Measurements from ENCODE around the gene USP5.

The USP5 gene

GRCh38 chr12:6830999-6831398 lies 21.0 kb upstream of the USP5 start:
- TF ChIP-seq, protein P1, sequence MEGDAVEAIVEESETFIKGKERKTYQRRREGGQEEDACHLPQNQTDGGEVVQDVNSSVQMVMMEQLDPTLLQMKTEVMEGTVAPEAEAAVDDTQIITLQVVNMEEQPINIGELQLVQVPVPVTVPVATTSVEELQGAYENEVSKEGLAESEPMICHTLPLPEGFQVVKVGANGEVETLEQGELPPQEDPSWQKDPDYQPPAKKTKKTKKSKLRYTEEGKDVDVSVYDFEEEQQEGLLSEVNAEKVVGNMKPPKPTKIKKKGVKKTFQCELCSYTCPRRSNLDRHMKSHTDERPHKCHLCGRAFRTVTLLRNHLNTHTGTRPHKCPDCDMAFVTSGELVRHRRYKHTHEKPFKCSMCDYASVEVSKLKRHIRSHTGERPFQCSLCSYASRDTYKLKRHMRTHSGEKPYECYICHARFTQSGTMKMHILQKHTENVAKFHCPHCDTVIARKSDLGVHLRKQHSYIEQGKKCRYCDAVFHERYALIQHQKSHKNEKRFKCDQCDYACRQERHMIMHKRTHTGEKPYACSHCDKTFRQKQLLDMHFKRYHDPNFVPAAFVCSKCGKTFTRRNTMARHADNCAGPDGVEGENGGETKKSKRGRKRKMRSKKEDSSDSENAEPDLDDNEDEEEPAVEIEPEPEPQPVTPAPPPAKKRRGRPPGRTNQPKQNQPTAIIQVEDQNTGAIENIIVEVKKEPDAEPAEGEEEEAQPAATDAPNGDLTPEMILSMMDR (conservative IDR thresholded peaks at IDR 0.05; ENCODE audit: low read length), result no peak
- no peak overlapping the region for H3K4me3 ChIP-seq (ENCODE audit: low read length)
- DNase-seq (ENCODE audit: low read depth), result no peak

- no peak overlapping the region for H3K4me3 ChIP-seq (ENCODE audit: low read length)
- TF ChIP-seq, protein P1 (conservative IDR thresholded peaks at IDR 0.05; ENCODE audit: low read length), result no peak
- DNase-seq (ENCODE audit: low read depth), result no peak
Measured at GRCh38 chr12:6831450-6831995, 20.4 kb upstream of the USP5 start.

DNA sequence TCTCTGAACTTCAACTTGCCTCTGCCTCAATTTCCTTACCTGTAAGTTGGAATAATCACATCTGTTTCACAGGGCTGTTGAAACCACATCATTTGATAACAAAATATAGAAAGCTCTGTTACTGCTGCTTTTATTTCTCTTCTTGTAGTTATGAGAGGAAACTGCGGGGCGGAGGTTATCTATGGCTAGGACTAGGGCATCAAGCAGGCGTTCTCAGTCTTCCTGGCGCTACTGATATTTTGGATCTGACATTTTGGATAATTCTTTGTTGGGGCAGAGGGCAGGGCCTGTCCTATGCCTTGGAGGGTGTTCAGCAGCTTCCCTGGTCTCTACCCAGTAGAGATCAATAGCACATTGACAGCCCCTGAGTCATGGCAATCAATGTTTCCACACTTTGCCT lies 19.8 kb upstream of the USP5 start:
- no peak for DNase-seq (ENCODE audit: low read depth)
- H3K4me3 ChIP-seq (ENCODE audit: low read length), result no peak overlapping the region
- TF ChIP-seq, protein P1 (conservative IDR thresholded peaks at IDR 0.05; ENCODE audit: low read length), result no peak

- no peak overlapping the region for H3K4me3 ChIP-seq (ENCODE audit: low read length)
- TF ChIP-seq, protein P1 (conservative IDR thresholded peaks at IDR 0.05; ENCODE audit: low read length), result no peak
- no peak for DNase-seq (ENCODE audit: low read depth)
Measured at GRCh38 chr12:6833189-6833890, 18.6 kb upstream of the USP5 start.

- H3K4me3 ChIP-seq (ENCODE audit: low read length), result no peak overlapping the region
- TF ChIP-seq, protein P1 (conservative IDR thresholded peaks at IDR 0.05; ENCODE audit: low read length), result no peak
- no peak for DNase-seq (ENCODE audit: low read depth)
Measured at GRCh38 chr12:6834254-6834653, 17.7 kb upstream of the USP5 start.

GRCh38 chr12:6834873-6835272 lies 17.1 kb upstream of the USP5 start:
- TF ChIP-seq, protein P1 (conservative IDR thresholded peaks at IDR 0.05; ENCODE audit: low read length), result no peak
- no peak for DNase-seq (ENCODE audit: low read depth)
- no peak overlapping the region for H3K4me3 ChIP-seq (ENCODE audit: low read length)

- DNase-seq (ENCODE audit: low read depth), result no peak
- TF ChIP-seq, protein P1 (conservative IDR thresholded peaks at IDR 0.05; ENCODE audit: low read length), result no peak
- H3K4me3 ChIP-seq (ENCODE audit: low read length), result no peak overlapping the region
Measured at GRCh38 chr12:6836851-6837250, 15.1 kb upstream of the USP5 start.
